Renal cortical epithelial cell (primary cell): ENCODE measurements around the gene RND2. TPM values are rescaled to one million over a fixed set of nuclear protein-coding genes. Genes with fewer than 3 reads are reported as not detected.

ENCODE experiments used
- DNase-seq: peaks from one replicate; pipeline ENCODE4 v3.0.0-alpha.2; 2011; ENCODE audit warnings: low read depth
- total RNA-seq: library from RNA; depleted of rRNA; stranded (reverse); fragments of >200 nt; gene quantifications from 2 replicates; pipeline ENCODE4 v1.2.3, GENCODE V29; 2014

RND2 gene
- total RNA-seq, 1 donor from 2014 or later = 0.65 TPM

DNA sequence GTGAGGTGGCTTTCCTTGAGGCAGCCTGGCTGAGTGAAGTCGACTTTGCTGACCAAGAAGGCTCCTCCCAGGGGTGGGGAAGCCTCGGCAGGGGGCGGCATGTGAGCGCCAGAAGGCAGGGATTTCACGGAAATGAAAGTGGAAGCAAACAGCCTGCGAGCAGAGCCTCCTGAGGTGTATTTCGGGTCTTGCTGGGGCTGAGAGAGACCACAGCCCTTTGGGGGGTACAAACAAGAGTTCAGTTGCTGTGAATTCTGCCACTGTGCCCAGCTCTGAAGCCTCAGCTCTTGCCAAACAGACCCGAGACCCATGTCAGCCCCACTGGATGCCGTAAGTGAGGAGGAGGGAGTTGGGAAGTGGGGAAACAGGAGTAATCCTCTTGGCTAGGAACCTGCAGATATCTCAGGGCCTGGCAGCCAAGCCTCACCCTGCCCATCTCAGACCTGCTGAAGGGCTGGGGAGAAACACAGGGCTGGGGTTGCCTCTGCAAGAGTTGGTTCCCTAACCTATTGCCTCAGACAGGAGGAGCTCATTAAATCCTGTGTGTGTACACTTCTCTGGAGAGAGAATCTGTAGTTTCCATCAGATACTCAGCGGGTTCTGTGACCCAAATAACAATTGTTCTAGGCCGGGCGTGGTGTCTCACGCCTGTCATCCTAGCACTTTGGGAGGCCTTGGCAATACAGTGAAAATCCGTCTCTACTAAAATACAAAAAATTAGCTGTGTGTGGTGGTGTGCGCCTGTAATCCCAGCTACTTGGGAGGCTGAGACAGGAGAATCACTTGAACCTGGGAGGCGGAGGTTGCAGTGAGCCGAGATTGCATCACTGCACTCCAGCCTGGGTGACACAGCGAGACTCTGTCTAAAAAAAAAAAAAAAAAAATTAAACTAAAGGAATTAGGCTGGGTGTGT lies 18.1 kb upstream of the RND2 start, which contains the start of gene IFI35:
IFI35 (plus strand) TSS at position 146 of the 913 bp plus-strand sequence; CDS start at position 310, 164 bp downstream.
- DNase-seq = peak; percentile 80

DNA sequence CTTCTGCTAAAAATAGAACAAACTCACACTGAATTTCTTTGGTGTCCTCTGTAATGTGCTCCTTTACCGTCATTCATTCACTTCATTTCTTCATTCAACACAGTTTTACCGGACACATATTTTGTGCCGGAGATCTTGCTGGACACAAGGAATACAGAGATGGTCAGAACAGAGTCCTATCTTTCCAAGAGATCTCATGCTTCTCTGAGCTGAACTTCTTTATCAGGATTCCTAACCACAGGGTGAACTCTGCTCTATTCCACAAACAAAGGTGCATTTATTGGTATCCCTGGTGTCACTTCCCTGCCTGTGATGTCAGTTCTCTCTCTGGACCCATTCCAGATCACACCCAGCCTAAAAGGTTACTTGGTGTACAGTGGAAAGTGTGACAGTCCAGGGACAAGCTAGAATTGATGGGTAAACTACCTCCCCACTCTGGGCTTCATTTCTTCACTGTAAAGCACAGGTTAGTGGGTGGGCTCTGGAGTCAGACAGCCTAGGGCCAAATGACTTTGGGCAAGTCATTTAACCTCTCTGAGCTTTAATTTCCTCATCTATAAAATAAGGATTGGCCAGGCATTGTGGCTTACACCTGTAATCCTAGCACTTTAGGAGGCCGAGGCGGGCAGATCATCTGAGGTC lies 14.2 kb upstream of the RND2 start:
- no peak for DNase-seq

DNA sequence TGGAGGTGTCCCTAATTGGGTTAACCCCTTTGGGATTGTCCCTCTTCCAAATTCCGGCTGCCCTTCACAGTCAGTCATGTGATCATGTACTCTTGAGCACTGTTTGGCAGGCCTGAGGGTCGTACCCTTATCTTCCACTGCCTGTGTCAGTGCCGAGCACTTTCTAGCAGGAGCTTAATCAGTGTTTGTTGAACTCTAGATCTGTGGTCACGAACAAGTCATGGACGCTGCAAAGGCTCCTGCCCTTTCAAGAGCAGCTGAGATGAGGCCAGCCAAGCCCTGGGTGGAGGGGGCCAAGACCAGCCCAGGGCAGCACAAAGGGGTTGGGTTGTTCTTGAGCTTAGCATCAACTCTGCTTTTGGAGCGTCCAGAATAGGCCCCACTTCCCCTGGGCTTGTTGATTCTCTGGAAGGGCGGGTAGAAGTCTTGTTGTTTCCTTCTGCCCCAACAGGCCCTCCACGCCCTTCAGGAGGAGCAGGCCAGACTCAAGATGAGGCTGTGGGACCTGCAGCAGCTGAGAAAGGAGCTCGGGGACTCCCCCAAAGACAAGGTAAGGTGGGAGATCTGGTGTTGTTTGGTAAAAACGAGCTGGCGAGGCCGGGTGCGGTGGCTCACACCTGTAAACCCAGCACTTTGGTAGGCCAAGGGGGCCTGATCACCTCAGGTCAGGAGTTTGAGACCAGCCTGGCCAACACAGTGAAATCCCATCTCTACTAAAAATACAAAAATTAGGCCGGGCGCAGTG lies 13.1 kb upstream of the RND2 start:
- no peak for DNase-seq

DNA sequence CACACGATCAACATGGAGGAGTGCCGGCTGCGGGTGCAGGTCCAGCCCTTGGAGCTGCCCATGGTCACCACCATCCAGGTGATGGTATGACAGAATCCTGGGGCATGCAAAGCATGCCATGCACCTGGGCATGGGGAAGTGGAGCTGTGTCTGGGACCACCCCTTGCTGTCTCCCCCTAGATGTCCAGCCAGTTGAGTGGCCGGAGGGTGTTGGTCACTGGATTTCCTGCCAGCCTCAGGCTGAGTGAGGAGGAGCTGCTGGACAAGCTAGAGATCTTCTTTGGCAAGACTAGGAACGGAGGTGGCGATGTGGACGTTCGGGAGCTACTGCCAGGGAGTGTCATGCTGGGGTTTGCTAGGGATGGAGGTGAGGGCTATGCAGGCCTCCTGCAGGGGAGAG lies 11.7 kb upstream of the RND2 start:
- no peak for DNase-seq

DNA sequence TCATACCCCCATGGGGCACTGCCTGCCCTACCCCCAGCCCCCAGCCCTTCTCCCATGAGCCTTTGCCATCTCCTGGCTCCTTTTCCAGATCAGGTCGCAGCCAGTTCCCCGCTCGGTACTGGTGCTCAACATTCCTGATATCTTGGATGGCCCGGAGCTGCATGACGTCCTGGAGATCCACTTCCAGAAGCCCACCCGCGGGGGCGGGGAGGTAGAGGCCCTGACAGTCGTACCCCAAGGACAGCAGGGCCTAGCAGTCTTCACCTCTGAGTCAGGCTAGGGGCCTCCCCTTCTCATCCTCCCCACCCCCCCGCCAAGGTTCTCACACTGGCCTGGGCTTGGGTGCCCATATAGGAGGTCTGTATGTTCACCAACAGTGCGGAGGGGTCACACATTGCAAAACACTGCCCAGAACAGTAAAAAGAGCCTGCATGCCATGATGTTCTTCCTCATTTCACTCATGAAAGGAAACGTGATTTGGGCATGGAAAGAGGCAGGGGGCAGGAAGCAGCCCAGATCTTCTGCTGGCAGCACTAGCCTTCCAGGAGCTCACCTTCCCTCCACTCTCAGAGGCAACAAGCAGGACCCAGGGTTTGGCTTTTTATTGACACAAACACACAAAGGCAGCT lies 10.9 kb upstream of the RND2 start:
- DNase-seq = no peak

DNA sequence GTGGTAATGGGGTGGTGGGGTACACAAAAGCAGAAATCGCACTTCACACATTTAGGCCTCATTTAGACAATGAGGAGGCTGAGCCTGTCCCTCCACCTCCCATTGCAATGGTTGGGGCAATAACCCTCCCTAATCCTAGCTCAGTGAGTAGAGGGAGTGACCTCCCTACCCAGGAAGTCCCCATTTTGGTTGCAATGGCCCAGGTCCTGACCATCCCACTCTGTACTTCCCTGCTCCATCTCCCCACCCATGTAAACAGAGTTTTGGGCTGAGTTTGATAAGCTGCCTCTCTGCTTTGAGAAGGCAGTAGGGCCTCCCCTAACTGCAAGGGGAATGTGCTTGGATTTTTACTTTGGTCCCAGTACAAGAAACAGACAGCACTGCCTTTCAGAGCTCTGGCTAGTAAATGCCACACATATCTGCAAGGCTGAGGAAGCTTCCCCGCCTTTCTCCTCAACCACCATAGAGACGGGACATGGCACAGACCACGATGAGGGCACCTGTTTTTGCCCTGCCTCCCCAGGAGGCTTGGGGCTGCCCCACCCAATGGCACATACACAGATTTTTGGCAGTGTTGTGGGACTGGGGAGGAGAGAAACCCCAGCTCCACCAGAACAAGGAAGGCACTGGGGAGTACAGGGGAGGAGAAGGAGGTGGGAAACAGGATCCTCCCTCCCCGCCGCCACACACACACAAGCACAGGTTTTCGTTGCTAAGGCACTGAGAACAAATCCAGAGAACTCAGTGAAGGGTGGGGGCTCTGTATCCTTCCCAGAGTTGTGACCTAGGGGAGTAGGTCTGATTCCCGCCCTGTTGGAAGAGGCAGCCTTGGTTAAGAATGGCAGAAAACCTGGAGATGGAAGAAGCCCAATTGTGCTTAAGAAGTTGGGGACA lies 10.1 kb upstream of the RND2 start:
- DNase-seq = no peak

DNA sequence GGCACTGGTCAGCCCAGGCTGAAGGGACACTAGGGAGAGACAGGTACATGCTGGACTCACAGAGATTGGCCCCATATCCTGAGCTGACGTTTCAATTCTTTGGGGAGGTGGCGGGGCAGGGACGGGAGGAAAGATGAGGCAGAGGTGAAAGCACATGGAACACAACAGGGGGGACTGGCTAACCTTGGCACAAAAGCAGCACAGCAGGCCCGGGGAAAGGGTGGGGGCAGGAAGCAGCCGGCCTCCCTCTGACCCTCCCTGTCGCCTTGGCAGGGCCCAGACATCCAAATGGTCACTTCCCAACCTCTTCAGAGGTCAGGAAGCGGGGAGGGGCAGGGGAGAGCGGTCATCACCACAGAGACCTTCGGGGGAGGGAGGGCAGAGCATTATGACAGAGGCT lies 9.5 kb upstream of the RND2 start:
- no peak for DNase-seq

DNA sequence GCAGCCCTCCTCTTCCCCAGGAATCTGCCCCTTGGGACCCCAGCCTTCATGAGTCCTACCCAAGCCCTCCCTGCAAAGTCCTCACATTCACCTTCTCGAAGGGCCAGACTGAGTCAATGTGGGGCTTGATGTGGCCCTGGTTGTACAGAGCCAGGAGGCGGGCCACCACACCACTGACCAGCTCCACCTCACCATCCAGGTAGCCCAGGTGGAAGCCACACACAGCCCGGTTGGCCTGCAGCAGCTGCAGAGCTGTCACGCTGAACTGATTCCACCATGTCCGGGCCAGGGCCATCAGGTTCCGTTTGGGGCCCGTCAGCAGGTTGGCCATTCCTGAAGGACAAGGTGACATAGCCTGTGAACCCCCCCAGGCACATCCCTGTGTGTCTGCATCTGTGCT lies 8.8 kb upstream of the RND2 start:
- no peak for DNase-seq

DNA sequence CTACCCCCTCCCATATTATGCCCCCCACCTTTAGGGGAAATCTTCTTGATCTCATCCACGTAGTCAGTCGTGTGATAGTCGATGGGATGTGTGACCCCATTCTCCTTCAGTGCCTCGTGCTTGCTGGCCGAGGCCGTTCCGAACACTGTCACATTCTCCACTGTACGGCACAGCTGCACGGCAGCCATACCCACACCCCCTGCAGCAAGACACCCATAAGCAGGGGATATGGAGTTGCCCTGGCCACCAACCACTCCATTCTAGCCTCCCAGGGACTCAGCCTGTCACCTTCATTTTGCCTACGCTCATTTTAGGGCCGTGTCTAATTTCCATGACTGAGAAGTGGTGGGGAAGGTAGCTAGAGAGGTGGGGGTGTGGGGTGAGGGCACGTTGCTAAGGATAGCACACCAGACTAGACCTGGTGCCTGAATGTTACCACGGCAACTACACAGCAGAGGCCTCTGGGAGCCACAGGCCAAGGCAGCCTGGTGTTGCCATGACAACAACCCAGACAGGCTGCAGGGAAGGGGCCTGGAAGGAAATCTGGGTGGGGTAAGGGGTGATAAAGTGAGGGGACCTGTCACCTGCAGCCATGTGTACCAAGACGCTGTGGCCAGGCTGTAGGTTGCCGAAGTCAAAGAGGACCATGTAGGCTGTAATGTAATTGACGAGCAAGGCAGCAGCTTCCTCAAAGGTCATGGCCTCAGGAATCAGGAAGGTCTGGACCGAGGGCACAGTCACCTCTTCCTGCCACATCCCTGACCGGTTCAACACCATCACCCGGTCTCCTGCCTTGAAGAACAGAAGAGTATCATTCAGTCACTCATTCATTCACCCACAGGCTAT lies 6.8 kb upstream of the RND2 start:
- DNase-seq = no peak

DNA sequence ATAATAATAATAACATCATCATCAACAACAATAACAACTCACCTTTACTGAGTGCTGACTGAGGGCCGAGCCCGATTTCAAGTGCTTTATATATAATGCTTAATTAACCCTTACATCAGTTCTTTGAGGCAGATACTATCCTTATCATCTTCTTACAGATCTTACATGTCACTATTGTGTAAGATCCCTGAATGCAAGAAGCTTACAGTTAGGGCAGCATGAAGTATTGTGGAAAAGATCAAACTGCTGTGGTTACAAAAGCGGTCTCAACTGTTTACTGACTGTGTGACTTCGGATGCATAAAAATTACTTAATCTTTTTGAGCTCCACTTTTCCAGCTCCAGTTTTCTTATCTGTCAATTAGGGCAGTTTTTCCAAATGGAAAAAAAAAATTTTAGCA lies 6.1 kb upstream of the RND2 start:
- DNase-seq = no peak

DNA sequence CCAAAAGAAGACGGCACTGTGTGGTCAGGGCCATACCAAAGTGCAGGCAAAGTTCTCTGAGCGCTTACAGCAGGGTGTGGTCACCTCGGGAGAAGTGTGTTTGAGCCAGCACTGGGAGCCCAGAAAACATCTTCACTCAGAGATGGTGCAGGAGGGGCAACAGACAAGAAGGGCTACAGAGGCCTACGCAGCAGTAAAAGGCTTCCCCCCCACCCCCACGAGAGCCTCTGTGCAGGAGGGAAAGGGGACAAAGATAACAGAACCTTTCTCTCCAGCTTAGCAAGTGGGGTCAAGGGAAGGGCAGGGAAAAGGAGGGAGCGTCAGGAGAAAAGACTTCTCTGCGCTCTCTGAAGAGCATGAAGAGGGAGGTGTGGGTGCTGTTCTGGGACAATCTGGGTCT lies 5.6 kb upstream of the RND2 start:
- no peak for DNase-seq

DNA sequence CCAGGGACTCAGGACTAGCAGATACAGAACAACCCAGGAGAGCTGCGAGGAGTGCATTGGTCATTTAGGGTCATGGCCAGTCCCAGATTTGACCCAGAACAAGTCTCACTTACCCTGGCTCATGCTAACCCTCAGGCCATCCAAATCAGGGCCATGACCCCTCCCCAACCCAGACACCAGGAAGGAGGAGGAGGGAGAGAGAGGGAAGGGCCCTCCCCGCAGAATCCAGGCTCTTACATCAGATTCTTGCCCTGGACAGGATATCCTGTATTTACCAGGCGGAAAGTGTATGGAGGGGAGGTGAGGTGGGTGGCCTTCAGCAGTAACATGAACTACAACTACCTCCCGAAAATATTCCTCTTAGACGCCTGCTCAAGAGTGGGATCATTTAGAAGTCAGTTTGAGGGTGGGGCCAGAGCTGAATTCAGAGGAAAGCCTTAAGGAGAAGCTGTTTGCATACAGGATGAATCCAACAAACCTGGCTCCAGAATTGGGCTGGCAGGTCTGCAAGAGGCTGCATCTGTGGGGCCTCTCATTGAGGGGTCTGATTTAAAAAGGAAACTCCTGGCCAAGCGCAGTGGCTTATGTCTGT lies 4.9 kb upstream of the RND2 start:
- DNase-seq = no peak

DNA sequence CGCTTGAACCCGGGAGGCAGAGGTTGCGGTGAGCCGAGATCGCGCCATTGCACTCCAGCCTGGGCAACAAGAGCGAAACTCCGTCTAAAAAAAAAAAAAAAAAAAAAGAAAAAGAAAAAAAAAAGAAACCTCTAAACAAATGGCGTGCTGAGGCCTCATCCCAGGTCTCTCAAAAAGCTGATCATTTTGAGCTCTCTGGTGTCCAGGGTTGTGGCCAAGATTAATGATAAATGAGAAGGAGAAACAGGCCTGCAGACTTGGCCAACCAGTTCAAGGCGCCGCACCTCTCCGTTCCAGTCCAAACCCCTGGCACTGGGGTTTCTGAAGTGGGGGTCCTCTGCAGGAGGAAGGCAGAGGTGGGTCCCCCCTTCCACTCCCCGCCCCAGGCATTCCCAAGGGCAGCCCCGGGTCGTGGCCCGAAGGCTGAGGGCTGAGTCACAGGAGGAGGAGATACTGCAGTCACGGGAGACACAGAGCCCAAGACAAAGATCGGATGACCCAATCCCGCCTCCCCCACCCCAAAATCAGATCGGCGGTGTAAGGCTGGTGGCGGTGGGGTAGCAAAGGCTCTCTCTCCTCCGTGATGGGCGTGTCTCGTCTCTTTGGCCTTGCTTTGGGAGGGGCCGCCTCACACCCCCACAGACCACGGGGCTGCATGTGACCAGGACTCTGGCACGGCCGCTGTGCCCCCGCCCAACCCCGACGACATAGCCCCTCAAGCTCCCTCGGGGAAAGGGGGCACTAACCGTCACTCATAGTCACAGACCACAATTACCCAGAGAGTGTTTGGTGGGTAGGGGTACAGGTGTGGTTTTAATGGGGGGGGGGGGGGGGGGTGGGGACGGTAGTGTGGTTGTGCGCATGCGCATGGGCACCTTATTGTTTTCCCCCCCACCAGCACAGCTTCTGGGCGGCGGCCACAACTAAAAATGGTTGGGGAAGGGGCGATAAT lies 4.0 kb upstream of the RND2 start:
- DNase-seq = peak; percentile 49

DNA sequence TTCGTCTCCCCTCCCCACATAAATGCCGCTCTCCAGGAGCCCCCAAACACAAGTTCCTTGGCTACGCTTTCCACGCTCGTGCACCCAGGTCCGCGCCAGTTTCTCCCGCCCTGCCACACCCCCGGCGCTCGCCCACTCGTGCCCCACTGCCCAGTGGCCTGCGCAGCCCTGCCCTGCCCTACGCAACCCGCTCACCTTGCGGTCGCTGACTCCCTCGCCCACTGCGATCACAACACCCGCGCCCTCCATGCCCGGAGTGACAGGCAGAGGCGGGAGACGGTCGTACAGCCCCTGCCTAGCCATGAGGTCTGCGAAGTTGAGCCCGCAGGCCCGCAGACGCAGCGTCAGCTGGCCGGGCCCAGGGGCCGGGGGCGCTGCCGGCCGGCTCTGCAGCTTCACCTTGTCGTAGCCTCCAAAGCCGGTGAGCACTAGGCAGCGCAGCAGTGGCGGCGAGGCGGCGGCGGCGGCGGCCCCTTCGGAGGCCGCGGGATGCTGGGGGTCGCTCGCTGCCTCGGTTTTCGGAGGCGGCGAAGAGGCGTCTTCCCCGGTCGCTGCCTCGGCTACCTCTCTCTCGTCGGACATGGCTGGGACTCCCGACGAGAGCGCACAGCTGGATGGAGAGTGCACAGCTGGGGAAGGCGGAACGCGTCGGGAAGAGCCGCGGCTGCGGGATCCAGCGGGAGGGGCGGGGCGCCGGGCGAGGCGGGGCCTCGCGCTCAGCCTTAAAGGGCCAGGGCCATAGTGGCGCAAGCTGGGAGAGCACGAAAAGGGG lies 3.1 kb upstream of the RND2 start, which contains the start of gene VAT1:
VAT1 (minus strand) TSS at position 645 of the 772 bp plus-strand sequence; CDS start at position 582, 63 bp downstream.
- DNase-seq = peak; percentile 47

DNA sequence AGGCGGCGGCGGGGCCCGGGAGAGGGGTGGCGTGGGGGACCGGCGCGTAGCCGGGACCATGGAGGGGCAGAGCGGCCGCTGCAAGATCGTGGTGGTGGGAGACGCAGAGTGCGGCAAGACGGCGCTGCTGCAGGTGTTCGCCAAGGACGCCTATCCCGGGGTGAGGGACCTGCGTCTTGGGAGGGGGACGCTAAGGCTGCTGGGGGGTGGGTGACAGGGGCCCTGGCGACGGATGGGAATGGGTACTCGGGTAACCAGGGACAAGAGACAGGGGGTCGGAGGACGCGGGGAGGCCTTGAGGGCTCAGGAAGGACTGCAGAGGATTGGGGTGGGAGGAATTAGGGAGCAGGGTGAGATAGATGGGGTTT lies 243 bp downstream of the RND2 start:
- DNase-seq = no peak

DNA sequence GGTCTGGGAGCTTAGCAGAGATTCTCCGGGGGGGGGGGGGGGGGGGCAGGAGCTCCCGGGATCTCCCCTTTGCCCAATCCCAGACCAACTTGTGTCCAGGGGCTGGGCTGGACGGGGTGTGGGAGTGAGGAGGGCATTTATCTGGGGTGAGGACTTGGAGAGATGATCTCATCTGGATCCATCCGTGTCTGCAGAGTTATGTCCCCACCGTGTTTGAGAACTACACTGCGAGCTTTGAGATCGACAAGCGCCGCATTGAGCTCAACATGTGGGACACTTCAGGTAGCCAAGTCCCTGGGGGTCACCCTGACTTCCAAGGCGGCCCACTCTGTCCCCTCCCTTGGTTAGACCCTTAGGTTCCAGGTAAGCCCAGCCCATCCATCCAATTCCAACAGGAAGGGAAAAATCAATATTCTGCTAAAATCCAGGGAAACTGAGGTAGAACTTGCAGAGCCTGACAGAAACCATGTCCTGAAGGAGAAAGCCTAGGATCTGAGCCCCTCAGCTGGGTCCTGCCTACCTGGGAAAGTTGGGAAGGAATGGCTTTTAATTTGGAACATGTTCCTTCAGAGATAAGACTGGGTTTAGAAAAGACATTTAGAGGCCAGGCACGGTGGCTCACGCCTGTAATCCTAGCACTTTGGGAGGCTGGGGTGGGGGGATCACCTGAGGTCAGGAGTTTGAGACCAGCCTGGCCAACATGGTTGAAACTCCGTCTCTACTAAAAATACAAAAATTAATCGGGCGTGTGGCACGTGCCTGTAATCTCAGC lies 921 bp downstream of the RND2 start:
- DNase-seq = no peak

DNA sequence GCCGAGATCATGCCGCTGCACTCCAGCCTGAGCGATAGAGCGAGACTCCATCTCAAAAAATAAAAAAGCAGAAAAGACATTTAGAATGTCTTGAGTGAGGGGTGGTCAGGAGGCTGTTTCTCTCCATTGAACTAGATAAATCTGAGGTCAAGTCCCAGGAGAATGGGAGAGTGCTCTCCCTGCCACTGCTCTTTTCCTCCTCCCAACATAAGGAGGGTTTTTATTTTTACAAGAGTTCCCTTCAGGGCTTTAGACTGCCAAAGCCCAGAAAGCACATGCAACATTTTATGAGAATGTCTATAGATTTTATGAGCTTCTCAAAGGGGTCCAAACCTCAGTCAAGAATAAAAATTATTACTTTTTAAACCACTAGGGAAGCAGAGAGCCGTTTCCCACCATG lies 1.6 kb downstream of the RND2 start:
- DNase-seq = no peak
